Measurements from ENCODE around the gene DEPDC4. TPM values are rescaled to one million over a fixed set of nuclear protein-coding genes. Genes with fewer than 3 reads are reported as not detected.

The DEPDC4 gene
- polyA plus RNA-seq, 1 experiment = 1.3 TPM

GRCh38 chr12:100279607-100280244, 12.8 kb upstream of the DEPDC4 start:
- Histone ChIP-seq H3K4me3 (ENCODE audit: low read depth, low read length) (no peak overlapping the region), H3K27ac (ENCODE audit: low read depth, low read length) (no peak overlapping the region), H3K9me3 (ENCODE audit: control insufficient read depth, insufficient read depth, low read length) (no peaks in the 10 kb centered on the region), H3K27me3 (ENCODE audit: control insufficient read depth, insufficient read depth, low read length) (no peaks in the 10 kb centered on the region)
- DNase-seq (ENCODE audit: low read depth, low spot score) = no peak
- ChIA-PET CTCF (interaction anchor here (0.9 to 1.5 kb wide), 2 partner anchors 9 to 12 kb away, joined by 4 to 5 read pairs; partner anchors contain the start of genes DEPDC4 and SCYL2), POLR2A (no interaction called here)
- TF ChIP-seq, protein P1, sequence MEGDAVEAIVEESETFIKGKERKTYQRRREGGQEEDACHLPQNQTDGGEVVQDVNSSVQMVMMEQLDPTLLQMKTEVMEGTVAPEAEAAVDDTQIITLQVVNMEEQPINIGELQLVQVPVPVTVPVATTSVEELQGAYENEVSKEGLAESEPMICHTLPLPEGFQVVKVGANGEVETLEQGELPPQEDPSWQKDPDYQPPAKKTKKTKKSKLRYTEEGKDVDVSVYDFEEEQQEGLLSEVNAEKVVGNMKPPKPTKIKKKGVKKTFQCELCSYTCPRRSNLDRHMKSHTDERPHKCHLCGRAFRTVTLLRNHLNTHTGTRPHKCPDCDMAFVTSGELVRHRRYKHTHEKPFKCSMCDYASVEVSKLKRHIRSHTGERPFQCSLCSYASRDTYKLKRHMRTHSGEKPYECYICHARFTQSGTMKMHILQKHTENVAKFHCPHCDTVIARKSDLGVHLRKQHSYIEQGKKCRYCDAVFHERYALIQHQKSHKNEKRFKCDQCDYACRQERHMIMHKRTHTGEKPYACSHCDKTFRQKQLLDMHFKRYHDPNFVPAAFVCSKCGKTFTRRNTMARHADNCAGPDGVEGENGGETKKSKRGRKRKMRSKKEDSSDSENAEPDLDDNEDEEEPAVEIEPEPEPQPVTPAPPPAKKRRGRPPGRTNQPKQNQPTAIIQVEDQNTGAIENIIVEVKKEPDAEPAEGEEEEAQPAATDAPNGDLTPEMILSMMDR (IDR thresholded peaks at IDR 0.05; ENCODE audit: low read depth, low read length) = no peak

DNA sequence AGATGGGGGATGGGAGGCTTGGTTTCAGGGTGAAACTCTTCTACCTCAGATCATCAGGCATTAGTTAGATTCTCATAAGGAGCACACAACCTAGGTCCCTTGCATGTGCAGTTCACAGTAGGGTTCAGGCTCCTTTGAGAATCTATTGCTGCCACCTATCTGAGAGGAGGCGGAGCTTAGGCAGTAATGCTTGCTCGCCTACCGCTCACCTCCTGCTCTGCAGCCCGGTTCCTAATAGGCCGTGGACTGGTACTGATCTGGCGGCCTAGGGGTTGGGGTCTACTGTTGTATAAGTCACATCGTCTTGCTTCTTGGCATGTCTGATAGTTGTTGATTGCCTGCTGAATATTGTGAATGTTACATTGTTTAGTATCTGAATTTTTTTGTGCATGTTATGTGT, 12.3 kb upstream of the DEPDC4 start:
- Histone ChIP-seq H3K4me3 (ENCODE audit: low read depth, low read length) (no peak overlapping the region), H3K9me3 (ENCODE audit: control insufficient read depth, insufficient read depth, low read length) (no peaks in the 10 kb centered on the region), H3K27me3 (ENCODE audit: control insufficient read depth, insufficient read depth, low read length) (no peaks in the 10 kb centered on the region), H3K27ac (ENCODE audit: low read depth, low read length) (no peak overlapping the region)
- TF ChIP-seq, protein P1 (IDR thresholded peaks at IDR 0.05; ENCODE audit: low read depth, low read length) = no peak
- CTCF ChIA-PET = interaction anchor here (1.5 kb wide), 1 partner anchor 12 kb away, joined by 4 read pairs; the partner anchor contains the start of genes DEPDC4 and SCYL2
- POLR2A ChIA-PET = no interaction called here
- DNase-seq (ENCODE audit: low read depth, low spot score) = no peak

DNA sequence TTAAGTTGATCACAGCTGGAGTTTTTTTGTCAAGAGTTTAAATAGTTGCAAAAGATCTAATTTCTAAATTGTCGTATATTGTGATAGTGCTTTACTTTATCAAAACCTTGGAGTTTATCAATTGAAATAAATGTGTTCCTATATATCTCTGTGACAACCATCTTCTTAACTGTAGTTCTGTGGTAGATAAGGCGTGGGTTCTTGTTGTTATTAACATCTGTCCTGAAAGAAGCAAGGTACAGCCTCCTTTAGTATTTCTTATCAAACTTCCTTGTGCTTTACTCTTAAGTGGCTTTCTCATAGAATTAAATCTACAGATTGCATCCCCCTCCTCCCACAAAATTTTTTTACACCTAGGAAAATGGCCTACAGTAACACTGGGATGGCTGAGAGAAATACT, 7.4 kb upstream of the DEPDC4 start:
- H3K4me3 ChIP-seq (ENCODE audit: low read depth, low read length) = no peak overlapping the region
- DNase-seq (ENCODE audit: low read depth, low spot score) = no peak
- TF ChIP-seq, protein P1 (IDR thresholded peaks at IDR 0.05; ENCODE audit: low read depth, low read length) = no peak
- H3K9me3 ChIP-seq (ENCODE audit: control insufficient read depth, insufficient read depth, low read length) = no peaks in the 10 kb centered on the region
- ChIA-PET CTCF (interaction anchor here (1.0 kb wide), 1 partner anchor 74 kb away, joined by 3 read pairs; no protein-coding TSS in a partner anchor), POLR2A (no interaction called here)
- H3K27me3 ChIP-seq (ENCODE audit: control insufficient read depth, insufficient read depth, low read length) = no peaks in the 10 kb centered on the region
- no peak overlapping the region for H3K27ac ChIP-seq (ENCODE audit: low read depth, low read length)

GRCh38 chr12:100273782-100274181, 6.9 kb upstream of the DEPDC4 start:
- no peak overlapping the region for H3K27ac ChIP-seq (ENCODE audit: low read depth, low read length)
- H3K4me3 ChIP-seq (ENCODE audit: low read depth, low read length) = no peak overlapping the region
- H3K9me3 ChIP-seq (ENCODE audit: control insufficient read depth, insufficient read depth, low read length) = no peaks in the 10 kb centered on the region
- TF ChIP-seq, protein P1 (IDR thresholded peaks at IDR 0.05; ENCODE audit: low read depth, low read length) = no peak
- H3K27me3 ChIP-seq (ENCODE audit: control insufficient read depth, insufficient read depth, low read length) = no peaks in the 10 kb centered on the region
- ChIA-PET CTCF (interaction anchor here (1.4 kb wide), 1 partner anchor 39 kb away, joined by 4 read pairs; no protein-coding TSS in a partner anchor), POLR2A (no interaction called here)
- DNase-seq (ENCODE audit: low read depth, low spot score) = no peak

GRCh38 chr12:100268835-100269564, 2.1 kb upstream of the DEPDC4 start:
- TF ChIP-seq, protein P1 (IDR thresholded peaks at IDR 0.05; ENCODE audit: low read depth, low read length) = no peak
- Histone ChIP-seq H3K4me3 (ENCODE audit: low read depth, low read length) (peak overlapping the region; percentile 85), H3K9me3 (ENCODE audit: control insufficient read depth, insufficient read depth, low read length) (no peaks in the 10 kb centered on the region; the same call in 1 of the 2 replicates), H3K27me3 (ENCODE audit: control insufficient read depth, insufficient read depth, low read length) (no peaks in the 10 kb centered on the region), H3K27ac (ENCODE audit: low read depth, low read length) (no peak overlapping the region)
- POLR2A ChIA-PET = no interaction called here
- CTCF ChIA-PET = interaction anchor here (0.6 to 3.0 kb wide), 2 partner anchors 35 to 1751 kb away, joined by 3 to 16 read pairs; no protein-coding TSS in a partner anchor
- no peak for DNase-seq (ENCODE audit: low read depth, low spot score)

All from AG04450 (cell line).